ENCODE measurements around the gene DOC2B.
A peak's percentile ranks its signal among the peaks of the same experiment; 100 is the strongest.
"Not testable (repeated sequence)": the region's sequence is repeated elsewhere in the genome, so short reads cannot be mapped to it uniquely, and the experiment has no call there.

The DOC2B gene

GRCh38 chr17:192666-193425 is 11.4 kb upstream of the DOC2B start:
- no peak for DNase-seq (ENCODE audit: low read depth in 3 of 3)

GRCh38 chr17:189444-189843 is 8.0 kb upstream of the DOC2B start:
- no peak for DNase-seq (ENCODE audit: low read depth in 3 of 3)

- no peak for DNase-seq (ENCODE audit: low read depth in 3 of 3)
Observed at GRCh38 chr17:187130-187529, 5.7 kb upstream of the DOC2B start.

GRCh38 chr17:185445-186138 is 4.1 kb upstream of the DOC2B start:
- DNase-seq (ENCODE audit: low read depth in 3 of 3), result peak in 1 of 3 experiments; percentile 22

GRCh38 chr17:183021-183420 is 1.6 kb upstream of the DOC2B start:
- no peak for DNase-seq (ENCODE audit: low read depth in 3 of 3)

- no peak for DNase-seq (ENCODE audit: low read depth in 3 of 3)
Observed at GRCh38 chr17:182050-182751, 751 bp upstream of the DOC2B start.

GRCh38 chr17:180381-181244 is 837 bp downstream of the DOC2B start:
- no peak for DNase-seq (ENCODE audit: low read depth in 3 of 3)

GRCh38 chr17:179781-180380 is 1.6 kb downstream of the DOC2B start:
- DNase-seq (ENCODE audit: low read depth in 3 of 3), result no peak

GRCh38 chr17:179066-179432 is 2.4 kb downstream of the DOC2B start:
- DNase-seq (ENCODE audit: low read depth in 3 of 3), result no peak

- DNase-seq (ENCODE audit: low read depth in 3 of 3), result no peak
Observed at GRCh38 chr17:178292-179065, 3.0 kb downstream of the DOC2B start.

- DNase-seq (ENCODE audit: low read depth in 3 of 3), result no peak
Observed at GRCh38 chr17:177762-178161, 3.7 kb downstream of the DOC2B start.

- no peak for DNase-seq (ENCODE audit: low read depth in 3 of 3)
Observed at GRCh38 chr17:177155-177554, 4.3 kb downstream of the DOC2B start.

- DNase-seq (ENCODE audit: low read depth in 3 of 3), result no peak
Observed at GRCh38 chr17:173166-173911, 8.1 kb downstream of the DOC2B start.

GRCh38 chr17:172401-172800 is 9.0 kb downstream of the DOC2B start:
- no peak for DNase-seq (ENCODE audit: low read depth in 3 of 3)

GRCh38 chr17:171871-172270 is 9.6 kb downstream of the DOC2B start:
- DNase-seq (ENCODE audit: low read depth in 3 of 3), result no peak

- DNase-seq (ENCODE audit: low read depth in 3 of 3), result no peak
Observed at GRCh38 chr17:170130-170670, 11.2 kb downstream of the DOC2B start.

GRCh38 chr17:168614-169013 is 12.8 kb downstream of the DOC2B start:
- DNase-seq (ENCODE audit: low read depth in 3 of 3), result not testable (repeated sequence)

- DNase-seq (ENCODE audit: low read depth in 3 of 3), result no peak
Observed at GRCh38 chr17:165939-166338, 15.5 kb downstream of the DOC2B start.
